VCaP (cell line): ENCODE data around the gene COPS9.

Source experiments
- H3K27ac ChIP-seq: fragments of 450-650 bp; 2 replicates; pipeline ENCODE4 v1.5.1; 2017
- CTCF ChIP-seq: fragments of 450-650 bp; conservative IDR thresholded peaks from 2 replicates; pipeline ENCODE4 v1.5.1; 2017; ENCODE audit warnings: mild to moderate bottlenecking, moderate library complexity

COPS9 gene

GRCh38 chr2:240165034-240165433, 28.9 kb upstream of the COPS9 start:
- no peak overlapping the region for H3K27ac ChIP-seq
- TF ChIP-seq CTCF = no peak

GRCh38 chr2:240164586-240164985, 28.5 kb upstream of the COPS9 start:
- no peak overlapping the region for H3K27ac ChIP-seq
- TF ChIP-seq CTCF = no peak

- no peak overlapping the region for H3K27ac ChIP-seq
- TF ChIP-seq CTCF = no peak
Observed at GRCh38 chr2:240163844-240164574, 27.9 kb upstream of the COPS9 start.

- TF ChIP-seq CTCF = no peak
- H3K27ac ChIP-seq = no peak overlapping the region
Observed at GRCh38 chr2:240162939-240163714, 27.0 kb upstream of the COPS9 start.

- TF ChIP-seq CTCF = no peak
- no peak overlapping the region for H3K27ac ChIP-seq
Observed at GRCh38 chr2:240162531-240162930, 26.4 kb upstream of the COPS9 start.

- no peak overlapping the region for H3K27ac ChIP-seq
- no peak for TF ChIP-seq CTCF
Observed at GRCh38 chr2:240162032-240162431, 25.9 kb upstream of the COPS9 start.

- no peak for TF ChIP-seq CTCF
- no peak overlapping the region for H3K27ac ChIP-seq
Observed at GRCh38 chr2:240161087-240161750, 25.1 kb upstream of the COPS9 start.
